NCI-H345 treated with DMSO at 0.1 percent for 48 hours (cell line): ENCODE results near the gene CWC27.
"Not testable (repeated sequence)": the region's sequence is repeated elsewhere in the genome, so short reads cannot be mapped to it uniquely, and the experiment has no call there.

Source experiments
- DNase-seq: peaks from one replicate; lab custom pipeline; 2025; ENCODE audit not compliant: unreplicated experiment; lab: John Stamatoyannopoulos, UW

The CWC27 gene

DNA sequence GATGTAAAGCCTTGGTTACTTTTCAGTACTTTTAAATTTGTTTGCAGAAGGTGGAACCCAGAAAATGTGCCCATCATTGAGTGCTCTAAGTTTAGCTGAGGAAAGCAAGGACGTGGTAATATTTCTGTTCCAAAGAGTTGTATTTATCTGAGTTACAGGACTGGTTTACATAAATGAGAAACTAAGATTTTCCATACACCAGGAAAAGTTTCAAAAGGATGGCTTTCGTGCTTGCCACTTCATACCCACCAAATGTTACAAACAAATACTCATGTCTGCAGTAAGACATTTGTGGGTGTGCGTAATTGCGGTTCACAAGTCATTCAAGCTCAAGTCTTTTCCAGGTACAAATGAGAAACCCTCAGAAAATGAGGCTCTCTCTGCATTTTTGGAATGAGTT lies 68.1 kb downstream of the CWC27 start:
- no peak for DNase-seq

DNA sequence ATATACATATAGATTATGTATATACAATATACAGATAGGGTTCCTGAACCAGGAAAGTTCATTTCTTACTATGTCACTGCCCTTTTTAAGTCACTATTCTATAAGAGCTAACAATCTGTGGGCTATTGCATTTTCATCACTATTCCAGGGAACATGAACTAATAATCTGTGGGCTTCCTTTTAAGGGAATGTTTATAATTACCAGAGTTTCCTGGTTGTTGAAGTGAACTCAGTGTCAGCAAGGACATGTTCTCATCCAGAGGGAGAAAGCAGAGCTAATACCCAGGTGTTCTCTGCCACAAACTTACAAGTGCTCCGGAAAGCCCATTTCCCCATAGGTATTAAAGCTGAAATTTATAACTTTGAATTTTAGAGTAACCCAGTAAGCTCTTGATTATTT lies 69.6 kb downstream of the CWC27 start:
- DNase-seq: no peak

DNA sequence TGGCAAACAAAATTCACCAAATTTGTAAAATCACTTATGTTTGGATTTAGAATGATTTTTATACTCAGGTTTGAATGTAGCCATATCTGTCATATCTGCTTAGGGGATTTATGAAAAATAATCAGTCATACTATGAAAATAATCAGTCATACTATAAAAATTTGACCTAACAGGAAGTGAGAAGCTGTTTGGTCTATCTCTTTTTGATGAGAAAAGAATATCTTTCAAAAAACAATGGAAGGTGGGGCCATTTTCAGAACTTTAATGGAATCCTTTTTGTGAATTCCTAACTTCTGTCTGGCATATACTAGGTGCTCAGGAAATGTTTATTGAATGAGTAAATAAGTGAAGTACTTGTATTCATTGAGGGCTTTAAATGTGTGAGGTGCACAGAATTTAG lies 70.1 kb downstream of the CWC27 start:
- DNase-seq: no peak

DNA sequence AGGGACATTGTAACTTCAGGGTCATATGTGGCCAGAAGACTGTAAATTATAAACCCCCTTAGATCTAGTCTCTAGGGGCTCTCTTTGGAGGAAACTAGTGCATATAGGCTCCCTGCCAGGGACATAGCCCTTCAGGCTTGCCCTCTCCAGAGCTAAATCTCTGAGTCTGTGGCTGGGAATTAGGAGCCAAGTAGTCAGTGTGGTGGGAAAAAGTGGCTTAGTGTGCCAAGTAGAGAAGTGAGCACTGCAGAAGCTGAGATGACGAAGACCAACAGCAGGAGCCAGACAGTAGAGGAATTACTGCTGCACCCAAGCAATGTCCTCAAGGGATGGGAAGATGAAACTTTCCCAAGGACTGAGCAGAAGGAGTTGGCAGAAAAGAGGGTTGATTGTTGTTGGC lies 71.2 kb downstream of the CWC27 start:
- DNase-seq: no peak

DNA sequence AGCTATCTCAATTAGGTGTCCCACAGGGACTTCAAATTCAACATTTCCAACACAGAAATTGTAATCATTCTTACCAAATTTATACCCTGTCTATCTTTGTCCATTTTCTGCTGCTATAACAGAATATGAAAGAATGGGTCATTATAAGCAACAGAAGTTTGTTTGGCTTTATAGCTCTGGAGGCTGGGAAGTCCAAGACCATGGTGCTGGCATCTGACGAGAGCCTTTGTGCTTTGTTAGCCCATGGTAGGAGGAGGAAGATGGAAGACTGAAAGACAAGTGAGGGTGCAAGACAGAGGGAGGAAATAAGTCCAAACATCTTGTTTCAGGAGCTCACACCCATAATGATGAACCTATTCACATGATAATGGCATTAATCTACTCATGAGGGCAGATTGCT lies 72.2 kb downstream of the CWC27 start:
- DNase-seq: no peak

DNA sequence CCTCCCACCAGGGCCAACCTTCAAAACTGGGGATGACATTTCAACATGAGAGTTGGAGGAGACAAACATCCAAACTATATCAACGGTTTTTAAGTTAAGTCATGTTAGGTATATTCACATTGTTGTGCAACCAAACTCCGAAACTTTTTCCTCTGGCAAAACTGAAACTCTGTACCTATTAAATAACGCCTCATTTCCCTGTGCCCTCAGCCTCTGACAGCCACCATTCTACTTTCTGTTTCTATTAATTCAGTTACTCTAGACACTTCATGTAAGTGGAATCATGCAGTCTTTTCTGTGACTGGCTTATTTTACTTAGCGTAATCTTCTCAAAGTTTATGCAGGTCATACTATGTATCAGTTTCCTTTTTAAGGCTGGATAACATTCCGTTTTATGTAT lies 85.0 kb downstream of the CWC27 start:
- DNase-seq: no peak

DNA sequence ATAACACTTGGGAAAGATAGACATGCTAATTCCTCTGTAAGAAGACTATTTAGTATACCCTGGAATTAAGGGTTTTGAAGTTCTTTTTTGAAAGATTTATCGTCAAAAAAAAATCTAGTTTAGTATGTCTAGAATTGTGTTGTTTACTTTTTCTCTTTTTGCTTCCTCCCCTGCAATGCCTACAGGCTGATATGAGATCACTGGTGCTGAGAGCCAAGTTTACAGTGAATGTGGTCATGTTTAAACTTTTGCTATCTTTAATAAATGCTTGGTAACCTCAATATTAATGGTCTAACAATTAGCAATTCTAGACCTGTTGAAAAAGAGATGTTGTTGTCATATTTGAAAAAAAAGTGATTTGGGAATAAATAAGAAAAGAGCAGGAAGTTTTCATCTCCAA lies 86.1 kb downstream of the CWC27 start:
- no peak for DNase-seq

DNA sequence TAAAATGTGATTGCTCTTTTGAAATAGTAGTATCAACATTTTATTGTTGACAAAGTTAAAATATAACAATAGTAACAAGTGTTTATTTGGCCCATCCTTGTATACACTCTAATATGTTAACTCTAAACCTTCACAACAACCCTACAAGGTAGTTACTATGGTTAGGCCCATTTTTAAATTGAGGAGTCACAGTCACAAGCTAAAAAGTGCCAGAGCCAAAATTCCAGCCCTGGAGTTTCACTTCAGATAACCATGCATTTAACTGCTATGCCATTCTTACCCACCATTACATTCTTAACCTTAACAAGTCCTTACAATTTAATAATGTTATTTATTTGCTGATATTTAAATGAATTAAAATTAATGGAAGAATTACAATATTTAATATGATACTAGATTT lies 91.2 kb downstream of the CWC27 start:
- no peak for DNase-seq

DNA sequence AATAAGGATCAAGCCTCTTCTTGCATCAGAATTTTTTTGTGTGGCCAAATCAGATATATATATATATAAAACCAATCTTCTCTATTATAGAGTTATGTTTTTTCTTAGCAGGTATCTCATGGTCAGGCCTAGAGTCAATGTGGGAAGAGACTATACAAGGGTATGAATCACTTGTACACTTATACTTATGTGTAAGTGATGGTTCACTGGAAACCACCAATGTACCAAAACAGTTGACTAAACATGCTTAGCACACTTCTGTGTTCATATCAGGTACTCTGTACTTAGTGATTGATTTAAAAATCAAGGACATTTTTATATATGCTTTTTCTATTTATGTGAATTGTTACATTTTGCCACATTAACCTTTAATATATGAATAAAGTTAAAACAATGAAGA lies 92.6 kb downstream of the CWC27 start:
- DNase-seq: no peak

DNA sequence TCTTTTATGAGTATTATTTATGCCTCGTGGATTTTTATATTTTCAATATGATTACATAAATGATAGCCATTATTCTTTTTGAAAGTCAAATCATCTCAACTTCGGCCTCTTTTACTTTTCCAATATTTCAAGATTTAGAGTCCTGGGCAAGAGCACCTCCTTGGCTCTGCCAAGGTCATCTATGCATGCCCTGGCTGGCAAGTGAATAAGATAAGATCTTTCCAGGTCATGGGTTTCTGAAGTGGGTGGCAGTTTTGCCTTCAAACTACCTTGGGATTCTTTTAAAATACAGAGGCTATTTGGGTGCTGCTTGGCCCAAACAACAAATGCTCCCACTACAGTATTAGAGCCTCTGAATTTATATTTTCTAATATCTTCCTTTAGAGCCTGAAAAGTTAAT lies 95.4 kb downstream of the CWC27 start:
- DNase-seq: no peak

DNA sequence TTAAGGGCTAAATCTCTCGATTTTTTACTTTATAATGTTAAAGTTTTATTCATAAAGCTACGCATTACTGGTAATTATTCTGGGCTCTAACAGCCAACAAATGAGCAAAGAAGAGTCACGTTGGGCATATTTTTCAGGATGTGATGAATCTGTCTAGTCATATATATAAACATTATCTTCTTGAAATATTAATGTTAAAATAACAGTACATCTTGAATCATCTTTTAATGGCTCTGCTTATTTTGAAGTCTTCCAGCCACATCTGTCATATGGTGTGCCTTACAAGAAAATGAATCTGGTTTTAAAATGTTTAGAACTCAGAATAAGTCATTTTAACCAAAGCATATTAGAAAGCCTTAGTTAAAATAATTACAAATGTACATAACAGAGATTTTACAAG lies 96.9 kb downstream of the CWC27 start:
- DNase-seq: no peak

DNA sequence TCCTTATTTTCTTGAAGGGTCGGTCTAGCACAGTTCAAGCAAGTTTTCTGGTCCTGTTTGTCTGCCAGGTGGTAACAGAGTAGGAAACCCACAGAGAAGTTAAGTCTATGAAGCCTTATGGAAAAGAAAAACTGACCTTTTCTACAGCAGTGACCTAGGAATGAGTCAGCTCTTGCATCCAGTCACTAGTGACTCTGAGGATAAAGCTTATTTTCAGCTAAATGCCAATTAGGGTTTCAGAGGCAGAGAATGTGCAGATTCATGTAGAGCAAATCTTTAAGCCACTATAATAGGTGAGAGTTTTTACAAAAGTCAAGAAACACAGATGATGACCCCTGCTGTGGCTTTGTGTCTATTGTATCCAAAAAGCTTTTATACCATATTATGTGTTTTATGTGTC lies 100.7 kb downstream of the CWC27 start:
- DNase-seq: no peak

DNA sequence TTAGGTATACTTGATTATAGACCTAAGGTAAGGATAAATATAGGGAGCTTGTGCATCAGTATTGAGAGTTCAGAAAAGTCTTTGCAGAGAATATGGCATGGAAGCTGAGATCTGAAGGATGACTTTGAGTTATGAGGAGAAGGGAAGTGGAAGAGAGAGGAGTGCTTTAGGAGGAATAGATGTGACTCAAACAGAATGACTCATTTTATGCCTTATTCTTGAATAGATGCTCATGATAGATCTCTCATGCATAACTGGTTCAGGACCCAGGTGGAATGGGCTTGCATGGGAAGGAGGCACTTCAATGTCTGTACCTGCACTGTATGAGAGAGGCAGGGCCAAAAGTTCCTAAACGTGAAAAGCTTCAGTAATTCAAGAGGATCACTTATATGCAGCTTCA lies 103.3 kb downstream of the CWC27 start:
- DNase-seq: no peak

DNA sequence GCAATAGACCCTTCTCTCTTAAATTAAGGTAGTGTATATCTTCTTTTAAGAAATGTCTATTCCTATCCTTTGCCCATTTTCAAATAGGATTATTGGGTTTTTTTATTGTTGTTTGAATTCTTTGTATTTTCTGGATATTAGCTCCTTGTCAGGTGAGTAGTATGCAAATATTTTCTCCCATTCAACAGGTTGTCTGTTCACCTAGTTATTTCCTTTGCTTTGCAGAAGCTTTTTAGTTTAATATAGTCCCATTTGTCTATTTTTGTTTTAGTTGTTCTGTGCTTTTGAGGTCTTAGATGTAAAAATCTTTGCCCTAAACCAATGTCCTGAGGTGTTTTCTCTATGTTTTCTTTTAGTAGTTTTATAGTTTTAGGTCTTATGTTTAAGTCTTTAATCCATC lies 104.7 kb downstream of the CWC27 start:
- no peak for DNase-seq

DNA sequence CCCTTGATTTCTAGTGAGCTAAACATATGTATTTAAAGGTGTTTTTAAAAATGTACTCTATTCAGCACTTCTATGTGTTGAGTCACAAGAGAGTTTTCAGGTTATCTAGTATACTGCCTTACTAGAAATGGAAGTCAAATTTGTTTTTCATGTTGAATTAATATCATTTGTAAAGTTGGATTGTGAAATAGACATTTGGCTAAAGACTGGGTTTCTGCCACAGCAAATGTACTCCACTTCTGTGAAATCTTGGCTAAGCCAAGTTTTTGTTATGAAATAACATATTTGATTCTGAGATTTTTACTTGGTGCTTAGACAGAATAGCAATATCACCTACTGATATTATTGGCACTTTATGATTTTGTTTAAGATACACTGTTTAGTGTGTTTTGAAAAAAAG lies 106.0 kb downstream of the CWC27 start:
- DNase-seq: no peak

DNA sequence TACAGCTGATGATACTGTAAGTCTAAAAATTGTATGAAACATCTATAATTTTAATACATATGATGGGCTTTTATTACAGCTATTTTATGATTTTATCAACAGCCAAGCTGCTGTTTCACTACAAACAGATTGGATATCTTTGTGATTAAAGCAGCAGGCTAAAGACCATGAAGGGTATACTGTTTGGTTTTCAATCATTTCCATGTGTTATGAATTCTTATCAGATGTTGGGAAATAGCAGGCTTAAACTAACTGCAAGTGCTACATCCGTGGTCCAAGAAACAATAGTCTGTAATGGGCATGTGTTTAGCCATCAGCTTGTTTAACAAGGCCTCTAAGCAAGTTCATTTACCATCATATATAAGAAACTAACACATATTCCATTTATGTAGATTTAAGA lies 107.5 kb downstream of the CWC27 start:
- DNase-seq: no peak

DNA sequence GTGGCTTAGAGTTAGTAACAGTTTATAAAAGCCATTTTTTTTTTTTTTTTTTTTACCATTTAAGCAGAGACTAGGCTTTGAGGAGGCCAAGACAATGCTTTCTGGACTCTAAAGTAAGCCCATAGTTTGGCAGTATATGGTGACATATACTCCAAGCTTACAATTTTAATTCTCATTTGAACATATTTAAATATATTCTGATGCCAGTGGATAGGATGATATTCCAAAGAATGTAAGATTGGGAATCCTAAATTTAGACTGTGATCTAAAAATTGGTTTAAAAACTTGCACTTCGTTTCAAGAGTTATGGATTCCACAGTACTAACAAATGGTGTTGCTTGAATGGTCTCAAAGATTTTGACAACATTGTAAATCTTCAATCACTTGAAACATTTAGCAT lies 112.1 kb downstream of the CWC27 start:
- DNase-seq: no peak

DNA sequence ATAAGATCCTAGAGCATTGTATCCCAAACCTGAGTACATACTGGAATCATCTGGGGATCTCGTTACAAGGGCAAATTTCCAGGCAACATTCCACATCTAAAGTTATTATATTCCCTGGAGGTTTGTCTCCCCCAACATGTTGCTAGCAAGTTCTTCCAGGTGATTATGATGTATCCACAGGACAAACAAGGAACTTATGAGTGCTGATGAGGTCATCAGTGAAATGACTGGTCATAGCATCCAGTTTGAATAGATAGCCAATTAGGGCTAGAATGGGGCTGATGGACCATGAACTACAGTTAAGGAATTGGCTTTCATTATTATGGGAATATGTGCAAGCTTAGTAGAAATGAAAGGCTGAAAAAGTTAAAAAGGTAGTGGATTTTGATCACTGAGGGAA lies 115.2 kb downstream of the CWC27 start:
- no peak for DNase-seq

DNA sequence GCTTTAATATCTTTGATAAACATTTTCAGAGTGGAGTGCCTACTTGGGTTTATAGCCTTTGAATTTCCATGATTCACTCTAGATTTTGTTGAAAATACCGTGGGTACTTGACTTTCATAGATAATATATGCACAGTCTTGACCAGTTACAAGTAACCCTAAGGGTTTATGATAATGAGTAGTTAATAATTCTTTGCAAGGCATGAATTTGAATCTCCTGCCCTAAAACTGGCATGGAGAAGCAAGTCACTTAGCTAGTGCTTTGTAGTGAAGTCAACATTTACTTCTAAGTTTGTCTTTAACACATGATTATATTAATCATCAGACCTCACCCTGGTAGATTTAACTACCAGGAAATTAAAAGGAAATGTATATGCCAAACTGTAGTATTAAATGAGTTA lies 115.8 kb downstream of the CWC27 start:
- no peak for DNase-seq

DNA sequence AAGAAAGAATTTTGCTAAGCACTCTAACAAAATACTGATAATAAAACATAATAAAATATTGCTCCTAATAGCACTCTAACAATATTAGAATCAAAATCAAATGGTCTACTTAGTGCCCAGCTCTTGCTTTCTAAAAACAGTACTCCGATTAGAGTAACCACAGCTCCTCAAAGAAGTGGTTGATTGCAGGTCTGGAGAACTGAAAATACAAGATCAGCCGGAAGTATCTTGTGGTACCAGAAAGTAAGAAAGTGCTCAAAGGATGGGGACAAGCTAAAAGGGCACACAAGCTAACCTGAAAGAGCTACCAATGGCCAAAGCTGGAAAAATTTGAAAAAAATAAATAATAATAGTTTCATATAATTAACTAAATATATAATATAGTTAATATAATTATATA lies 119.2 kb downstream of the CWC27 start:
- no peak for DNase-seq

DNA sequence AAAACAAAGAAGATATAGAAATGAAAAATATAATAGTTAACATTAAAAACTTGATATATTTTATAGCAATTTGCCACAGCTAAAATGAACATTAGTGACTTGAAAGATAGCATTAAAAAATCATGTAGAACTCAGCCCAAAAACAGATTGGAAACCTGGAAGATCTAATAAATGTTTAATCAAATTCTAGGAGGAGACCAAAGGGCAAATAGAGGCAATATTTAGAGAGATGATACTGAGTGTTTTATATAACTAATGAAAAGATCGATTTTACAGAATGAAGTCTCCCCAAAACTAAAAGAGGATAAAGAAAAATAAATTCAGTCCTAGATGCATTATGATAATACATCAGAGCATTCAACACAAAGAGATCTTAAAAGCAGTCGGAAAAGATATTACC lies 127.0 kb downstream of the CWC27 start:
- no peak for DNase-seq

DNA sequence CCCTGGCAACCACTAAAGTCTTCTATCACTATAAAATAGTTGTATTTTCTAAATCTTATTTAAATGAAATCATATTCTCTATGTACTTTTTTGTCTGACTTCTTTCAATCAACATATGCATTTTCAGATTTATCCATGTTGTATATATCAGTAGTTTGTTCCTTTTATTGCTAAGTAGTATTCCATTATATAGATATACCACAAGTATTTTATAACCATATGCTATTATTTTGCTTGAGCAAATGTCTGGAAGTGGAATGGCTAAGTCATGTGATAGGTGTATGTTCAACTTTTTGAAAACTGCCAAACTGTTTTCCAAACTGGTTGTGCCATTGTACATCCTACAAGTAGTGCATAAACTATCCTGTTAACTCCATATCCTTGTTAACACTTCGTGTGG lies 131.1 kb downstream of the CWC27 start:
- DNase-seq: no peak

DNA sequence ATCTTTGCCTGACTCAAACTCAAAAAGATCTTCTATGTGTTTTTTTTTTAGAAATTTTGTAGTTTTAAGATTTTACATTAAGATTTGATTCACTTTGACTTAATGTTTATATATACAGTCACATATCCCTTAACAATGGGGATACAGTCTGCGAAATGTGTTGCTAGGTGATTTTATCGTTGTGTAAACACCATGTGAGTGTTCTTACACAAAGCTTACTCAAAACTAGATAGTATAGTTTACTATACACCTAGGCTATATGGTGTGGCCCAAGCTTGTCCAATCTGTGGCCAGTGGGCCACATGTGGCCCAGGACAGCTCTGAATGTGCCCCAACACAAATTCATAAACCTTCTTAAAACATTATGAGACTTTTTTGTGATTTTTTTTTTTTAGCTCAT lies 131.9 kb downstream of the CWC27 start:
- no peak for DNase-seq

DNA sequence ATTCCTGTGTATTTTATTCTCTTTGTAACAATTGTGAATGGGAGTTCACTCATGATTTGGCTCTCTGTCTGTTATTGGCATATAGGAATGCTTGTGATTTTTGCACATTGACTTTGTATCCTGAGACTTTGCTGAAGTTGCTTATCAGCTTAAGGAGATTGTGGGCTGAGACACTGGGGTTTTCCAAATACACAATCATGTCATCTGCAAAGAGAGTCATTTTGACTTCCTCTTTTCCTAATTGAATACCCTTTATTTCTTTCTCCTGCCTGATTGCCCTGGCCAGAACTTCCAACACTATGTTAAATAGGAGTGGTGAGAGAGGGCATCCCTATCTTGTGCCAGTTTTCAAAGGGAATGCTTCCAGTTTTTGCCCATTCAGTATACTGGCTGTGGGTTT lies 138.7 kb downstream of the CWC27 start:
- DNase-seq: not testable (repeated sequence)
